PFSK-1 (cell line): Measurements from ENCODE around the gene TNNC1.

ENCODE experiments used
- FOXP2 ChIP-seq: optimal IDR thresholded peaks from 2 replicates; pipeline ENCODE3; 2011; ENCODE audit warnings: borderline replicate concordance, control low read depth, inconsistent platforms; ENCODE audit not compliant: insufficient read depth; ENCODE audit errors: extremely low read length, extremely low read depth
- POLR2AphosphoS5 ChIP-seq: IDR thresholded peaks from 2 replicates; pipeline ENCODE4 v1.6.1; 2012; ENCODE audit warnings: low read depth, mild to moderate bottlenecking, control low read depth, low read length, moderate library complexity
- SIN3A ChIP-seq: IDR thresholded peaks from 2 replicates; pipeline ENCODE4 v1.6.1; 2012; ENCODE audit warnings: mild to moderate bottlenecking, low read length, moderate library complexity, borderline replicate concordance; ENCODE audit not compliant: insufficient read depth
- TAF1 ChIP-seq: IDR thresholded peaks from 2 replicates; pipeline ENCODE4 v1.6.1; 2012; ENCODE audit warnings: low read length, control low read depth, borderline replicate concordance; ENCODE audit not compliant: insufficient read depth
- TF ChIP-seq, protein P1 (sequence below), 2 experiments: IDR thresholded peaks; 2 replicates each; pipeline versions ENCODE4 v1.6.1 to v1.8.0; 2011 to 2012; ENCODE audit warnings: low read depth in 2 of 2, low read length in 2 of 2, control low read depth in 1 of 2, inconsistent platforms in 1 of 2, mild to moderate bottlenecking in 1 of 2, moderate library complexity in 1 of 2; ENCODE audit not compliant: insufficient read depth in 1 of 2

DNA sequence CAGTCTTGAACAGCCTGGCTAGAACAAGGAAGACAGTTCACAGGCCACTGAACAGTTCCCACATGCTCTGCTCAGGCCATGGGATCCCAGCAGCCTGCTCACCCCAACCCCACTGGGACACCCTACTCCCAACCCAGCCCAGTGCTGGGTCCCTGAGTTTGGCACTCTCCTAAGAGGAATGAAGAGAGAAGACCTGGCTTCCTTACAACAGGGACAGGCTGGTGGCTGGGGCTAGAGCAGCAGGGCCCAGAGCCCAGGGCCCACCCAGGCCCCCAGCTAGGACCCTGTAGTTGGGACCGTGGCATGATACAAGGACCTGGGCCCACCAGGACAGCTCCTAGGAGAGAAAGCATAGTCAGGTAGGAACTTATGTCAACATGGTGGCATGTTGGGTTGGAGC, 52.3 kb downstream of the TNNC1 start:
- TF ChIP-seq, protein P1, sequence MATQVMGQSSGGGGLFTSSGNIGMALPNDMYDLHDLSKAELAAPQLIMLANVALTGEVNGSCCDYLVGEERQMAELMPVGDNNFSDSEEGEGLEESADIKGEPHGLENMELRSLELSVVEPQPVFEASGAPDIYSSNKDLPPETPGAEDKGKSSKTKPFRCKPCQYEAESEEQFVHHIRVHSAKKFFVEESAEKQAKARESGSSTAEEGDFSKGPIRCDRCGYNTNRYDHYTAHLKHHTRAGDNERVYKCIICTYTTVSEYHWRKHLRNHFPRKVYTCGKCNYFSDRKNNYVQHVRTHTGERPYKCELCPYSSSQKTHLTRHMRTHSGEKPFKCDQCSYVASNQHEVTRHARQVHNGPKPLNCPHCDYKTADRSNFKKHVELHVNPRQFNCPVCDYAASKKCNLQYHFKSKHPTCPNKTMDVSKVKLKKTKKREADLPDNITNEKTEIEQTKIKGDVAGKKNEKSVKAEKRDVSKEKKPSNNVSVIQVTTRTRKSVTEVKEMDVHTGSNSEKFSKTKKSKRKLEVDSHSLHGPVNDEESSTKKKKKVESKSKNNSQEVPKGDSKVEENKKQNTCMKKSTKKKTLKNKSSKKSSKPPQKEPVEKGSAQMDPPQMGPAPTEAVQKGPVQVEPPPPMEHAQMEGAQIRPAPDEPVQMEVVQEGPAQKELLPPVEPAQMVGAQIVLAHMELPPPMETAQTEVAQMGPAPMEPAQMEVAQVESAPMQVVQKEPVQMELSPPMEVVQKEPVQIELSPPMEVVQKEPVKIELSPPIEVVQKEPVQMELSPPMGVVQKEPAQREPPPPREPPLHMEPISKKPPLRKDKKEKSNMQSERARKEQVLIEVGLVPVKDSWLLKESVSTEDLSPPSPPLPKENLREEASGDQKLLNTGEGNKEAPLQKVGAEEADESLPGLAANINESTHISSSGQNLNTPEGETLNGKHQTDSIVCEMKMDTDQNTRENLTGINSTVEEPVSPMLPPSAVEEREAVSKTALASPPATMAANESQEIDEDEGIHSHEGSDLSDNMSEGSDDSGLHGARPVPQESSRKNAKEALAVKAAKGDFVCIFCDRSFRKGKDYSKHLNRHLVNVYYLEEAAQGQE (IDR thresholded peaks at IDR 0.05; ENCODE audit: insufficient read depth in 1 of 2, low read depth in 2 of 2, low read length in 2 of 2): no peak
- TF ChIP-seq POLR2AphosphoS5: no peak
- TF ChIP-seq SIN3A: no peak
- no peak for TF ChIP-seq TAF1
- TF ChIP-seq FOXP2: no peak
